HepG2 (cell line): ENCODE results near the gene FITM1. TPM values are rescaled to one million over a fixed set of nuclear protein-coding genes. Genes with fewer than 3 reads are reported as not detected.

Experiments
- ATAC-seq: fragments of 200-7000 bp; cut with Tn5 transposase; 3 replicates; pipeline ENCODE4 v1.9.1; 2020; ENCODE audit warnings: mild to moderate bottlenecking, moderate library complexity
- BruUV-seq: library from RNA; stranded (reverse); fragments of 400-500 nt; replicated peaks from 2 replicates; lab custom pipeline; 2021; lab: Mats Ljungman, UMichigan
- CTCF ChIA-PET: fragments of 300-600 bp; formaldehyde crosslinking; extraction: SDS; loops from one replicate; lab custom pipeline; 2021; ENCODE audit warnings: low total read pairs, inconsistent platforms, low intra/inter-chr PET ratio; lab: Yijun Ruan, JAX
- POLR2A ChIA-PET: fragments of 350-600 bp; sonication (Branson Sonifier 250); formaldehyde crosslinking; loops from one replicate; lab custom pipeline; 2020; ENCODE audit warnings: antibody characterized with exemption, inconsistent platforms; lab: Yijun Ruan, JAX
- DNase-seq: peaks from one replicate; pipeline ENCODE4 v3.0.0-alpha.2; 2015; ENCODE audit warnings: low spot score
- FAIRE-seq: peaks from 3 replicates; lab custom pipeline; 2011; peaks lifted over from hg19 to GRCh38; lab: Jason Lieb, UNC
- H2AFZ ChIP-seq: one replicate; pipeline ENCODE4 v1.6.1; 2011; ENCODE audit warnings: low read length, inconsistent platforms
- H3K27ac ChIP-seq: fragments of 300-600 bp; 3 replicates; pipeline ENCODE4 v1.8.0; 2011; ENCODE audit warnings: mixed run types, mild to moderate bottlenecking, mixed read lengths, low read length, inconsistent platforms; ENCODE audit not compliant: insufficient read depth; ENCODE audit errors: extremely low read length
- H3K27me3 ChIP-seq, 2 experiments: fragments of 200-600 bp in 1 of 2; 2 replicates in 1 of 2; 3 replicates in 1 of 2; pipeline versions ENCODE4 v1.6.0 to v1.8.0; 2011; ENCODE audit warnings: low read length in 2 of 2, mild to moderate bottlenecking in 2 of 2, moderate library complexity in 2 of 2, inconsistent platforms in 1 of 2; ENCODE audit not compliant: insufficient read depth in 2 of 2, control insufficient read depth in 1 of 2
- H3K36me3 ChIP-seq, 2 experiments: fragments of 200-600 bp in 1 of 2; replicated peaks in 1 of 2; 2 replicates in 1 of 2; 3 replicates in 1 of 2; pipeline versions ENCODE4 v1.5.1 to v1.8.0; 2011; ENCODE audit warnings: low read length in 2 of 2, inconsistent platforms in 1 of 2; ENCODE audit not compliant: insufficient read depth in 2 of 2, control insufficient read depth in 1 of 2
- H3K4me1 ChIP-seq: 2 replicates; pipeline ENCODE4 v1.5.1; 2012; ENCODE audit warnings: low read length, inconsistent platforms; ENCODE audit not compliant: insufficient read depth
- H3K4me2 ChIP-seq: 2 replicates; pipeline ENCODE4 v1.6.0; 2011; ENCODE audit warnings: low read depth, low read length, inconsistent platforms
- H3K4me3 ChIP-seq, 3 experiments: fragments of 200-600 bp in 1 of 3; sonication (generic), shearing (Covaris generic) in 1 of 3; replicated peaks in 1 of 3; 2 replicates each; pipeline ENCODE4 v1.5.1; 2011 to 2016; ENCODE audit warnings: low read length in 3 of 3, inconsistent platforms in 2 of 3, low read depth in 2 of 3, mild to moderate bottlenecking in 2 of 3, control low read depth in 1 of 3, mixed read lengths in 1 of 3; ENCODE audit not compliant: insufficient read depth in 1 of 3
- H3K79me2 ChIP-seq: one replicate; pipeline ENCODE4 v1.6.1; 2011; ENCODE audit warnings: low read length, inconsistent platforms; ENCODE audit not compliant: insufficient read depth
- H3K9ac ChIP-seq: 2 replicates; pipeline ENCODE4 v1.6.0; 2011; ENCODE audit warnings: mild to moderate bottlenecking, low read depth, low read length, inconsistent platforms; ENCODE audit not compliant: insufficient read depth
- H3K9me3 ChIP-seq: 2 replicates; pipeline ENCODE4 v1.5.1; 2012; ENCODE audit warnings: mild to moderate bottlenecking, low read length
- H4K20me1 ChIP-seq: 2 replicates; pipeline ENCODE4 v1.6.0; 2011; ENCODE audit warnings: inconsistent platforms, mild to moderate bottlenecking, low read length, moderate library complexity; ENCODE audit not compliant: insufficient read depth
- ATF1 ChIP-seq: IDR thresholded peaks from 2 replicates; pipeline ENCODE4 v1.6.1; 2016; ENCODE audit warnings: mild to moderate bottlenecking, control low read depth
- CC2D1A ChIP-seq: sonication (generic); formaldehyde crosslinking; IDR thresholded peaks from 2 replicates; pipeline ENCODE4 v1.8.1; 2023; ENCODE audit warnings: mild to moderate bottlenecking, missing genetic modification reagents
- HHEX ChIP-seq: IDR thresholded peaks from 2 replicates; pipeline ENCODE4 v1.6.1; 2016; ENCODE audit warnings: control low read depth
- JDP2 ChIP-seq: sonication (generic); formaldehyde crosslinking; IDR thresholded peaks from 2 replicates; pipeline ENCODE4 v1.8.1; 2022; ENCODE audit warnings: missing genetic modification reagents, borderline replicate concordance
- SNAPC2 ChIP-seq: sonication (generic); formaldehyde crosslinking; IDR thresholded peaks from 2 replicates; pipeline ENCODE4 v1.8.1; 2022; ENCODE audit warnings: mild to moderate bottlenecking, missing genetic modification reagents
- XRCC5 ChIP-seq: fragments of 200-400 bp; formaldehyde crosslinking; optimal IDR thresholded peaks from 2 replicates; pipeline ENCODE3; 2017; ENCODE audit warnings: mild to moderate bottlenecking, low read length
- ZC3H4 ChIP-seq: sonication (generic); formaldehyde crosslinking; IDR thresholded peaks from 2 replicates; pipeline ENCODE4 v1.4.0; 2020; ENCODE audit warnings: missing genetic modification reagents, borderline replicate concordance
- ZNF121 ChIP-seq: sonication (generic); formaldehyde crosslinking; IDR thresholded peaks from 2 replicates; pipeline ENCODE4 v1.5.0; 2020; ENCODE audit warnings: mild to moderate bottlenecking, missing genetic modification reagents
- ZNF343 ChIP-seq: sonication (generic); formaldehyde crosslinking; IDR thresholded peaks from 2 replicates; pipeline ENCODE4 v1.4.0; 2020; ENCODE audit warnings: mild to moderate bottlenecking, missing genetic modification reagents
- ZNF790 ChIP-seq: sonication (generic); formaldehyde crosslinking; IDR thresholded peaks from 2 replicates; pipeline ENCODE4 v1.8.0; 2022; ENCODE audit warnings: missing genetic modification reagents, mild to moderate bottlenecking, borderline replicate concordance
- WGBS: methylation state at CpG from one replicate; pipeline ENCODE4 v1.1.6; 2017; ENCODE audit warnings: low lambda C conversion rate; 5-methylcytosine and 5-hydroxymethylcytosine counted together
- in situ Hi-C: cut with HindIII; loops from 2 replicates; pipeline ENCODE4 v1.10.0; 2017; ENCODE audit warnings: low pct_unique_long_range_greater_than_20kb; ENCODE audit not compliant: extremely low pct_ligation_motif_present
- intact Hi-C: fragments of 100-400 bp; cut with micrococcal nuclease; formaldehyde crosslinking; loops from one replicate; pipeline ENCODE4 v1.10.0; 2022; ENCODE audit not compliant: unreplicated experiment
- polyA plus RNA-seq, 8 experiments: library from polyadenylated mRNA; depleted of rRNA in 3 of 8; stranded (reverse) in 7 of 8; unstranded in 1 of 8; fragments of >200 nt; fragmentation: Illumina TruSeq in 4 of 8; extraction: Trizol in 4 of 8; gene quantifications; 2 replicates each; pipeline versions ENCODE4 v1.2.1 to v1.2.3, GENCODE V29; 2011 to 2016; ENCODE audit warnings: low read depth in 4 of 8, missing spikeins in 1 of 8, mixed read lengths in 1 of 8; ENCODE audit not compliant: insufficient read depth in 1 of 8
- total RNA-seq, 5 experiments: library from RNA; depleted of rRNA; stranded (reverse); fragments of >200 nt; fragmentation: Illumina TruSeq; extraction: Trizol; gene quantifications; 2 replicates each; pipeline ENCODE4 v1.2.3, GENCODE V29; 2016; ENCODE audit warnings: low read depth in 1 of 5
- TF ChIP-seq, protein P1 (sequence below): sonication (generic); formaldehyde crosslinking; IDR thresholded peaks from 2 replicates; pipeline ENCODE4 v1.8.0; 2022; ENCODE audit warnings: mild to moderate bottlenecking, missing genetic modification reagents, borderline replicate concordance
- TF ChIP-seq, protein P2 (sequence below): sonication (generic); formaldehyde crosslinking; IDR thresholded peaks from 2 replicates; pipeline ENCODE4 v1.4.0; 2020; ENCODE audit warnings: mild to moderate bottlenecking, missing genetic modification reagents
- TF ChIP-seq, protein P3 (sequence below): sonication (generic); formaldehyde crosslinking; IDR thresholded peaks from 2 replicates; pipeline ENCODE4 v1.8.0; 2022; ENCODE audit warnings: low read depth, missing genetic modification reagents
- TF ChIP-seq, protein P4 (sequence below): sonication (generic); formaldehyde crosslinking; IDR thresholded peaks from 2 replicates; pipeline ENCODE4 v1.5.0; 2020; ENCODE audit warnings: mild to moderate bottlenecking, missing genetic modification reagents, moderate library complexity

Gene FITM1
- total and polyA plus RNA-seq, 2 of the 13 experiments (the other 11 are each of a cell fraction or from before 2014, with no cell fraction given), result 2.7 to 5.8 TPM

DNA sequence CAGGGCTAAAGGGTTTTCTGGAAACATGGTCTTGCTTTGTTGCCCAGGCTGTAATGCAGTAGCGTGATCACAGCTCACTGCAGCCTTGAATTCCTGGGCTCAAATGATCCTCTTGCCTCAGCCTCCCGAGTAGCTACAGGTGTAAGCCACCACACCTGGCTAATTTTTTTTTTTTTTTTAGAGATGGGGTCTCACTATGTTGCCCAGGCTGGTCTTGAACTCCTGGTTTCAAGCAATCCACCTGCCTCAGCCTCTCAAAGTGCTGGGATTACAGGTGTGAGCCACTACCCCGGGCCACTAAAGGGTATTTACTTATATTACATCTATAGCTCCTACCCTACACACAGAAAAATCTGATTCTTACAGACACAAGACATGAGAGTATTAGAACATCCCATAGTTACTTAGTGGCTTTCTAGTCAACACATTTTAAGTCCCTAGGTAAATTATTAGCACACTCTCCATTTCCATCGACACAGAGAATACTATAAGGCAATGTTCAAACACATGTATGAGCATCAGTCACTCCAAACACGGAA lies 22.1 kb upstream of the FITM1 start:
- WGBS, result 35% methylated on average over 5 of the region's 5 CpGs
- no peak for FAIRE-seq
- CTCF ChIA-PET, result interaction anchor here (1.5 to 5.4 kb wide), 6 partner anchors 14 to 95 kb away, joined by 3 to 86 read pairs (median 20); partner anchors contain the start of genes IRF9 and PCK2
- TF ChIP-seq ZNF343 (CRISPR knock-in tag) (0 out of 2 replicates have a peak, but pooled peaks have one; percentile 10), ZNF121 (peak; percentile 92), ZC3H4 (CRISPR knock-in tag) (peak; percentile 56; the same call in 1 of the 2 replicates), ZNF790 (CRISPR knock-in tag) (0 out of 2 replicates have a peak, but pooled peaks have one; percentile 4), ATF1 (CRISPR knock-in tag) (no peak), HHEX (CRISPR knock-in tag) (peak; percentile 5; the same call in 1 of the 2 replicates), XRCC5 (no peak), SNAPC2 (CRISPR knock-in tag) (peak; percentile 19; the same call in 1 of the 2 replicates), JDP2 (CRISPR knock-in tag) (no peak), CC2D1A (CRISPR knock-in tag) (peak; percentile 17; the same call in 1 of the 2 replicates)
- TF ChIP-seq, protein P1, sequence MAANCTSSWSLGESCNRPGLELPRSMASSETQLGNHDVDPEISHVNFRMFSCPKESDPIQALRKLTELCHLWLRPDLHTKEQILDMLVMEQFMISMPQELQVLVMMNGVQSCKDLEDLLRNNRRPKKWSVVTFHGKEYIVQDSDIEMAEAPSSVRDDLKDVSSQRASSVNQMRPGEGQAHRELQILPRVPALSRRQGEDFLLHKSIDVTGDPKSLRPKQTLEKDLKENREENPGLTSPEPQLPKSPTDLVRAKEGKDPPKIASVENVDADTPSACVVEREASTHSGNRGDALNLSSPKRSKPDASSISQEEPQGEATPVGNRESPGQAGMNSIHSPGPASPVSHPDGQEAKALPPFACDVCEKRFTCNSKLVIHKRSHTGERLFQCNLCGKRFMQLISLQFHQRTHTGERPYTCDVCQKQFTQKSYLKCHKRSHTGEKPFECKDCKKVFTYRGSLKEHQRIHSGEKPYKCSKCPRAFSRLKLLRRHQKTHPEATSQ (CRISPR knock-in tag), result peak; percentile 55; the same call in 1 of the 2 replicates
- TF ChIP-seq, protein P2, sequence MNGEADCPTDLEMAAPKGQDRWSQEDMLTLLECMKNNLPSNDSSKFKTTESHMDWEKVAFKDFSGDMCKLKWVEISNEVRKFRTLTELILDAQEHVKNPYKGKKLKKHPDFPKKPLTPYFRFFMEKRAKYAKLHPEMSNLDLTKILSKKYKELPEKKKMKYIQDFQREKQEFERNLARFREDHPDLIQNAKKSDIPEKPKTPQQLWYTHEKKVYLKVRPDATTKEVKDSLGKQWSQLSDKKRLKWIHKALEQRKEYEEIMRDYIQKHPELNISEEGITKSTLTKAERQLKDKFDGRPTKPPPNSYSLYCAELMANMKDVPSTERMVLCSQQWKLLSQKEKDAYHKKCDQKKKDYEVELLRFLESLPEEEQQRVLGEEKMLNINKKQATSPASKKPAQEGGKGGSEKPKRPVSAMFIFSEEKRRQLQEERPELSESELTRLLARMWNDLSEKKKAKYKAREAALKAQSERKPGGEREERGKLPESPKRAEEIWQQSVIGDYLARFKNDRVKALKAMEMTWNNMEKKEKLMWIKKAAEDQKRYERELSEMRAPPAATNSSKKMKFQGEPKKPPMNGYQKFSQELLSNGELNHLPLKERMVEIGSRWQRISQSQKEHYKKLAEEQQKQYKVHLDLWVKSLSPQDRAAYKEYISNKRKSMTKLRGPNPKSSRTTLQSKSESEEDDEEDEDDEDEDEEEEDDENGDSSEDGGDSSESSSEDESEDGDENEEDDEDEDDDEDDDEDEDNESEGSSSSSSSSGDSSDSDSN (CRISPR knock-in tag), result peak; percentile 10; the same call in 1 of the 2 replicates
- TF ChIP-seq, protein P3, sequence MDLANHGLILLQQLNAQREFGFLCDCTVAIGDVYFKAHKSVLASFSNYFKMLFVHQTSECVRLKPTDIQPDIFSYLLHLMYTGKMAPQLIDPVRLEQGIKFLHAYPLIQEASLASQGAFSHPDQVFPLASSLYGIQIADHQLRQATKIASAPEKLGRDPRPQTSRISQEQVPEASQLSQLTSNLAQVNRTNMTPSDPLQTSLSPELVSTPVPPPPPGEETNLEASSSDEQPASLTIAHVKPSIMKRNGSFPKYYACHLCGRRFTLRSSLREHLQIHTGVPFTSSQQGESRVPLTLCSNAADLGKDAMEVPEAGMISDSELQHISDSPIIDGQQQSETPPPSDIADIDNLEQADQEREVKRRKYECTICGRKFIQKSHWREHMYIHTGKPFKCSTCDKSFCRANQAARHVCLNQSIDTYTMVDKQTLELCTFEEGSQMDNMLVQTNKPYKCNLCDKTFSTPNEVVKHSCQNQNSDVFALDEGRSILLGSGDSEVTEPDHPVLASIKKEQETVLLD (CRISPR knock-in tag), result no peak
- TF ChIP-seq, protein P4, sequence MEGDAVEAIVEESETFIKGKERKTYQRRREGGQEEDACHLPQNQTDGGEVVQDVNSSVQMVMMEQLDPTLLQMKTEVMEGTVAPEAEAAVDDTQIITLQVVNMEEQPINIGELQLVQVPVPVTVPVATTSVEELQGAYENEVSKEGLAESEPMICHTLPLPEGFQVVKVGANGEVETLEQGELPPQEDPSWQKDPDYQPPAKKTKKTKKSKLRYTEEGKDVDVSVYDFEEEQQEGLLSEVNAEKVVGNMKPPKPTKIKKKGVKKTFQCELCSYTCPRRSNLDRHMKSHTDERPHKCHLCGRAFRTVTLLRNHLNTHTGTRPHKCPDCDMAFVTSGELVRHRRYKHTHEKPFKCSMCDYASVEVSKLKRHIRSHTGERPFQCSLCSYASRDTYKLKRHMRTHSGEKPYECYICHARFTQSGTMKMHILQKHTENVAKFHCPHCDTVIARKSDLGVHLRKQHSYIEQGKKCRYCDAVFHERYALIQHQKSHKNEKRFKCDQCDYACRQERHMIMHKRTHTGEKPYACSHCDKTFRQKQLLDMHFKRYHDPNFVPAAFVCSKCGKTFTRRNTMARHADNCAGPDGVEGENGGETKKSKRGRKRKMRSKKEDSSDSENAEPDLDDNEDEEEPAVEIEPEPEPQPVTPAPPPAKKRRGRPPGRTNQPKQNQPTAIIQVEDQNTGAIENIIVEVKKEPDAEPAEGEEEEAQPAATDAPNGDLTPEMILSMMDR (CRISPR knock-in tag), result no peak

More for the DNA sequence above, 22.1 kb upstream of the FITM1 start:
- H3K4me1 ChIP-seq, result peaks cover 60% of the 10 kb centered on the region
- H2AFZ ChIP-seq, result no peak overlapping the region
- POLR2A ChIA-PET, result interaction anchor here (0.8 to 11.8 kb wide), 19 partner anchors 13 to 1131 kb away, joined by 3 to 594 read pairs (median 6); partner anchors contain the start of genes CARMIL3, CHMP4A, CIDEB and EMC9
- no peaks in the 10 kb centered on the region; the same call in 1 of the 2 replicates for H3K9me3 ChIP-seq
- no peak overlapping the region for H3K4me3 ChIP-seq
- no peak for DNase-seq
- no peaks in the 10 kb centered on the region for H3K27me3 ChIP-seq
- no TSS peak for BruUV-seq
- H3K27ac ChIP-seq, result no peak overlapping the region
- H4K20me1 ChIP-seq, result no peaks in the 10 kb centered on the region
- no peak for ATAC-seq
- H3K36me3 ChIP-seq, result peaks cover 7 to 8% of the 10 kb centered on the region in 2 experiments
- peaks cover 2% of the 10 kb centered on the region for H3K79me2 ChIP-seq
- H3K9ac ChIP-seq, result no peak overlapping the region; the same call in 1 of the 2 replicates
- in situ Hi-C loops, result loop anchor here (25.0 kb wide), 1 partner anchor 1521 kb away; the partner anchor contains the start of genes ABHD4 and DAD1
- peak overlapping the region; percentile 34; the same call in 1 of the 2 replicates for H3K4me2 ChIP-seq
- intact Hi-C loops, result loop anchor here (1.0 kb wide), 4 partner anchors 13 to 53 kb away; partner anchors contain the start of gene IRF9
